ENCODE results near the gene PPEF1.
"Not testable (repeated sequence)": the region's sequence is repeated elsewhere in the genome, so short reads cannot be mapped to it uniquely, and the experiment has no call there.

PPEF1 gene

DNA sequence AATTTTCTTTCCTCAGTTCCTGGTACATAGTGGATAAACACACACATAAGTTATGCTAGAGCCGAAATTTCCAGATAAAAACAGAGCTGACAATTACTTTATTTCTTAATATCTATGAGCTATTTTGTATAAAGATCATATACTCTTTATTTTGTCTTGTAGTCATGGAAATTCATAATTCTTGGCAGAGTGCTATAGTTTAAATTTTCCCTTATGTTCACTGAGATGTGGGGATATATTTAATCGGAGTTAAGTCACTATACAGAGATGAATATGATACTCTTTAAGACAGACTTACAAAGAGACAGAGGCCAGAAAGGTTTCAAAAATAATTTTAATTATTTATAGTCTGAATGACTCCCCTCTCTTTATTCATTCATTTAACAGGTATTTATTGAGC is 89.7 kb downstream of the PPEF1 start:
- DNase-seq (ENCODE audit: low read depth in 2 of 2) = no peak

- DNase-seq (ENCODE audit: low read depth in 2 of 2) = no peak
Observed at GRCh38 chrX:18799911-18800310, 92.5 kb downstream of the PPEF1 start.

GRCh38 chrX:18809641-18810040 is 102.2 kb downstream of the PPEF1 start:
- no peak for DNase-seq (ENCODE audit: low read depth in 2 of 2)

DNA sequence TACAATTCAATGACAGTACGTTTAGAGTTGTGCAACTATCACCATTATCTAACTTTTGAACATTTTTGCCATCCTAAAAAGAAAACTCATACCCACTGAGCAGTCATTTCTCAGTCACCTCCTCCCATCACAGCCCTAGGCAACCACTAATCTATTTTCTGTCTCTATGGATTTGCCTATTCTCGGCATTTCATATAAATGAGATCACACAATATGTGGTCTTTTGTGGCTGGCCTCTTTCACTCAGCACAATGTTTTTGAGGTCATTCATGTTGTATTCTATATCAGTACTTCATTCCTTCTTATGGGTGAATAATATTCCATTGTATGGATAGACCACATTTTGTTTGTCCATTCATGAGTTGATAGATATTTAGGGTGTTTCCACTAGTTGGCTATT is 103.0 kb downstream of the PPEF1 start:
- DNase-seq (ENCODE audit: low read depth in 2 of 2) = no peak

DNA sequence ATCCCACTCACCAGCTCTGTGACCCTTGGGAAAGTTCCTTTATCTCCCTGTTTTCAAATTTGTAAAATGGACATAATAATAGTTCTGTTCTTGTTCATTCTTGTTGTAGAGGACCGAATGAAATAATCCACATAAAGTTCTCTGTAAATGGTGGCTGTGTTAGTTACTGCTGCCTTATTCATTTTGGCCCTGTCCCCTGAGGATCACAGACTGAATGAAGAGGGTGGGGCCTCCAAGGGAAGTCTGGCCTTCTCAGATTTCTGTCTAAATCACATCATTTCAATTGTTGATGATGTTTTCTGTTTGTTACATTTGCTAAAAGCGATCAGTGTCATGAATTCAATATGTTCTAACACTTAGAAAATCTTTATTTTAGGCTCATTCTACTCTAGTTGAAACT is 117.9 kb downstream of the PPEF1 start:
- DNase-seq (ENCODE audit: low read depth in 2 of 2) = no peak

DNA sequence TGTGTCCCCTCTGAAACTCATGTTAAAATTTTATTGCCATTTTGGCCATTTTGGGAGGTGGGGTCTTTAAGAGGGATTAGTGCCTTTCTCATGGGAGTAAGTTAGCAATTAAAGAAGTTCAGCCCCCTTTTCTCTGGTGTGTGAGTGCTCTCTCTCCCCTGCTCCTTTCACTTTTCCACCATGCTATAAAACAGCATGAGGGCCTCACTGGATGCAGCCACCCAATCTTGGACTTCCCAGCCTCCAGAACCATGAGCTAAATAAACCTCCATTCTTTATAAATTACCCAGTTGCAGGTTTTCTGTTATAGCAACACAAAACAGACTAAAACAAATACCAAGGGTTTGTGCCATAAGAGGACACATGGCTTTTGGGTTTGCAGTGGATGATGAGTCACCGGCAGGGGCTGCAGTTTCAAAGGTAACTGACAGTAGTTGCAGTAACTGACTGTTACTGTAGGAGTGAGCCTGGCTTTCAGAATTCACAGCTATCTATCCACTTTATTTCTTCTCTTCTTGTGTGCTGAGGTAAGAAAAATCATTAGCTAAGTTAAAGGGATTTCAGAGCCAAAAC is 121.5 kb downstream of the PPEF1 start:
- DNase-seq (ENCODE audit: low read depth in 2 of 2) = no peak

DNA sequence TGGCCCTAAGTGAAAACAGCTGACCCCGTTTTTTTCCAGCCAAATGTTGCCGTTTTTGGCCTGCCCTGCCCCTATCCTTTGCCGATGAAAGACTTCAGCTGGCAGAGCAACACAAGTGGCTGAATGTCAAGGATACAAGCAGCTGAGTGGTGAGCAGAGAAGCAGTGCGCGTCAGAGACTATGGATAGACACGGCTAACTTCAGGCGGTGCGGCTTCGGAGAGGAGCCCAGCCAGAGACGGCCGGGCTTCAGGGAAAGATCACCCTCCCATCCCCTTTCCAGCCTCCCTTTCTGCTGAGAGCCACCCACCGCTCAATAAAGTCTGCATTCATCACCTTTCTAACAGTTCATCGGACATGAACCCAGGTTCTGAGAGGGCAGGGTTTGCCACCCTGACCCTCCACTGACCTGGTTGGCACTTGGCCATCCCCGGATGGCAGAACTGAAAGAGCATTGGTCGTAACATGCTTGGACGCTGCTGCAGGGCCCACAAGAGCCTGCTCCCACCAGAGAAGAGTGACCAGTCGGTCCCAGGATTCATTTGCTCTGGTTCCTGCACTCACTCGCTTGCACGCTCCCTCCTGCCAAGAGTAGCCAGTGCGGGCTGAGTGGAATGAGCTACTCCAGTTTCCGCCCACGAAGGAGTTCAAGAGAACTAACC is 125.8 kb downstream of the PPEF1 start:
- DNase-seq (ENCODE audit: low read depth in 2 of 2) = no peak

GRCh38 chrX:18847901-18848300 is 140.5 kb downstream of the PPEF1 start:
- DNase-seq (ENCODE audit: low read depth in 2 of 2) = not testable (repeated sequence)

- DNase-seq (ENCODE audit: low read depth in 2 of 2) = no peak
Observed at GRCh38 chrX:18855919-18856644, 148.6 kb downstream of the PPEF1 start.

DNA sequence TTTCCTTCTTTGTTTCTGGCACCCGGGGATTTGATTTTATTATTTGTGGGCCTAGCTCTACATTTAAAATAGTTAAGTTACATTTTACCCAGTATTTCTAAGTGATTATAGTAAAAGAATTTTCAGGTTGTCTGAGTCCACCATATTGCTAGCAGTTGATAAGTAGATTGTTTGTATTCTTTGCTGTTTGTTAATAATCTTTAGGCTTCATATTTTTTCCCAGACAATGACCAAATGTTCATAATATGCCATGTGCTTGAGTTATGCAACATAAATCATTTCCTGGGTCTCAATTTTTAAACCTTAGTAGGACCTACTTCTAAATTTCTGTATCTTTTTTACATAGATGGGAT is 149.2 kb downstream of the PPEF1 start:
- no peak for DNase-seq (ENCODE audit: low read depth in 2 of 2)

GRCh38 chrX:18861511-18861910 is 154.1 kb downstream of the PPEF1 start:
- no peak for DNase-seq (ENCODE audit: low read depth in 2 of 2)

DNA sequence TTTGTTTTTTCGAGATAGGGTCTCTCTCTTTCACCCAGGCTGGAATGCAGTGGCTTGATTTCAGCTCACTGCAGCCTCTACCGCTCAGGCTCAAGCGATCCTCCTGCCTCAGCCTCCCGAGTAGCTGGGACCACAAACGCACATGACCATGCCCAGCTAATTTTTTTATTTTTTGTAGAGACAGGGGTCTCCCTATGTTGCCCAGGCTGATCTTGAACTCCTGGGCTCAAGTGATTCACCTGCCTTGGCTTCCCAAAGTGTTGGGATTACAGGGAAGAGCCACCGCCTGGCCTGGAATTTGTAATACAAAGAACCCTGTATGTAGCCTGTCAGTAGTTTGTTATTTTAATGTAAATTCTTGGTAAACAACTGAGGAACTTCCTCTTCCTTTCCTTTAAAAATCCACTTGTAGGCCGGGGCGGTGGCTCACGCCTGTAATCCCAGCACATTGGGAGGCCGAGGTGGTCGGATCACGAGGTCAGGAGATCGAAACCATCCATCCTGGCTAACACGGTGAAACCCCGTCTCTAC is 157.0 kb downstream of the PPEF1 start:
- no peak for DNase-seq (ENCODE audit: low read depth in 2 of 2)

DNA sequence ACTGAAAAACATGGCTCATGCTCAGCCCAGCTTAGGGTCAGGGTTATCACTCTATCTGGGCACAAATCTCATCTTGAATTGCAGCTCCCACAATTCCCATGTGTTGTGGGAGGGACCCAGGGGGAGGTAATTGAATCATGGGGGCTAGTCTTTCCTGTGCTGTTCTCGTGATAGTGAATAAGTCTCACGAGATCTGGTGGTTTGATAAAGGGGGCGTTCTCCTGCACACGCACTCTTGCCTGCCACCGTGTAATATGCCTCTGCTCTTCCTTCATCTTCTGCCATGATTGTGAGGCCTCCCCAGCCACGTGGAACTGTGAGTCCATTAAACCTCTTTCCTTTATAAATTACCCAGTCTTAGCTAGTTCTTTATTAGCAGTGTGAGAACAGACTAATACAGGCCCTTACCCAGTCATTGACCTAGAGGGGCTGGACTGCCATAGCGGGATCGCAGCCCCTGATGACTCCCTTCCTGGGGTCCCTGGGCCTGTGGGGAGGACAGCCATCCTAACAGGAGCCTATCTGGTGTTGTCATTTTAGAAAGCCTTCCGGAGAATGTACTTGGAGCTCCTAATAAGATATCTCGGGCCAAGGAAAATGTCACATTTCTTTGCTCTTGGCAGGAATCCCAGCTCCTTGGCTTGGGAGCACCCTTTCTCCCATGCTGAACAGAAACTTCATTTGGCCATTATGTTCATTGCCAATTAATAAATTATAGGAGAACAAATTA is 163.9 kb downstream of the PPEF1 start:
- DNase-seq (ENCODE audit: low read depth in 2 of 2) = no peak

DNA sequence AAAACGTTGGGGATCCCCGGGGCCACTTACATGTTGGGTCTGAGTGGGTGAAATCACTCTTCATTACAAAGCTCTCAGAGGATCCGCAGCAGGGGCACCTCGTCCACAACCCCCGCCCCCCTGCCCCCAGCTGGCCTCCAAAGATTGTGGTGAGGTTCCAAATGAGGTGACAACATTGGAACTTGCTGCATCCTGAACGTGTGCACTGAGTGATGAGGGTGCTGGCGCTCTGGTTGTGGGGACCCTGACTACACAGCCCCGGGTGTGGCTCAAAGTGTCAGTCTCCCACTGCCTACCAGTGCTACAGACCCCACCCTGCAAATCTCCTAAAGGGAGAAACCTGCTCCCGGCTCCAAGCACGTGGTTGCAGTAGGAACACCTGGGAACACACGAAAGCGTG is 164.5 kb downstream of the PPEF1 start:
- DNase-seq (ENCODE audit: low read depth in 2 of 2) = no peak

- no peak for DNase-seq (ENCODE audit: low read depth in 2 of 2)
Observed at GRCh38 chrX:18872621-18873020, 165.2 kb downstream of the PPEF1 start.

- DNase-seq (ENCODE audit: low read depth in 2 of 2) = no peak
Observed at GRCh38 chrX:18873189-18873791, 165.8 kb downstream of the PPEF1 start.

GRCh38 chrX:18873836-18874235 is 166.4 kb downstream of the PPEF1 start:
- DNase-seq (ENCODE audit: low read depth in 2 of 2) = no peak

DNA sequence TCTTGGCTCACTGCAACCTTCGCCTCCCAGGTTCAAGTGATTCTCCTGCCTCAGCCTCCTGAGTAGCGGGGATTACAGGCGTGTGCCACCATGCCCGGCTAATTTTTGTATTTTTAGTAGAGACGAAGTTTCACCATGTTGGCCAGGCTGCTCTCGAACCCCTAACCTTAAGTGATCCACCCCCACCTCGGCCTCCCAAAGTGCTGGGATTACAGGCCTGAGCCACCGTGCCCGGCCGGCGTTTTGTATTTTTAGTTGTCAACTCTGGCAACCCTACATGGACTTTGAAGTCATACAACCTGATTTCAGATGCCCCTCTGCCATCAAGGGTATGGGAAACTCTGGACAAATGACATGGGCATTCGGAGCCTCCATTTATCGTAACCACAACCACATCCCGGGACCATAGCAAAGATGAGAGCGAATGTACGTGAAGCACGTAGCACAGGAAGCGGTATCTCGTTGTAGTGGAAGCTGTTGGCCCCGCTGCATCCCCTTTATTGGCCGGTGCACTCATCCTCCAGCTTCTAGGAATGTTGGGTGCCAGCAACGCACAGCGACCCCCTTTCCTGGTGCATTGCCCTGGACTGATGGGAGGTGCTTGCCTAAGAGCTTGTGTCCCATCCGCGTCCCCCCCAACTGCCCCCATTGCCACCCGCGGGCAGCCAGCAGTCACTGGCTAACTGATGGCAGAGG is 167.3 kb downstream of the PPEF1 start:
- DNase-seq (ENCODE audit: low read depth in 2 of 2) = no peak

GRCh38 chrX:18875256-18875878 is 167.9 kb downstream of the PPEF1 start:
- DNase-seq (ENCODE audit: low read depth in 2 of 2) = no peak

- DNase-seq (ENCODE audit: low read depth in 2 of 2) = no peak
Observed at GRCh38 chrX:18877469-18877868, 170.0 kb downstream of the PPEF1 start.

Measured in activated CD8-positive, alpha-beta memory T cell treated with anti-CD3 and anti-CD28 coated beads for 4 hours (primary cell).